BLaER1 (cell line): ENCODE measurements around the gene ERC2.

Experiments used
- H3K27ac ChIP-seq: shearing (Covaris generic); formaldehyde crosslinking; 2 replicates; pipeline ENCODE4 v1.8.1; 2022
- H3K27me3 ChIP-seq: shearing (Covaris generic); formaldehyde crosslinking; 2 replicates; pipeline ENCODE4 v1.8.1; 2022
- H3K36me3 ChIP-seq: shearing (Covaris generic); formaldehyde crosslinking; 2 replicates; pipeline ENCODE4 v1.8.1; 2022
- H3K4me1 ChIP-seq: shearing (Covaris generic); formaldehyde crosslinking; 2 replicates; pipeline ENCODE4 v1.8.1; 2022
- H3K4me2 ChIP-seq: shearing (Covaris generic); formaldehyde crosslinking; 2 replicates; pipeline ENCODE4 v1.8.1; 2022
- H3K4me3 ChIP-seq: shearing (Covaris generic); formaldehyde crosslinking; 2 replicates; pipeline ENCODE4 v1.8.1; 2022
- H3K9ac ChIP-seq: shearing (Covaris generic); formaldehyde crosslinking; 2 replicates; pipeline ENCODE4 v1.8.1; 2022
- H3K9me3 ChIP-seq: shearing (Covaris generic); formaldehyde crosslinking; 2 replicates; pipeline ENCODE4 v1.8.1; 2022
- H4K20me1 ChIP-seq: shearing (Covaris generic); formaldehyde crosslinking; 2 replicates; pipeline ENCODE4 v1.8.1; 2022
- Cebpa-rat ChIP-seq: shearing (Covaris generic); IDR thresholded peaks from 2 replicates; pipeline ENCODE4 v1.8.1; 2022

The ERC2 gene

DNA sequence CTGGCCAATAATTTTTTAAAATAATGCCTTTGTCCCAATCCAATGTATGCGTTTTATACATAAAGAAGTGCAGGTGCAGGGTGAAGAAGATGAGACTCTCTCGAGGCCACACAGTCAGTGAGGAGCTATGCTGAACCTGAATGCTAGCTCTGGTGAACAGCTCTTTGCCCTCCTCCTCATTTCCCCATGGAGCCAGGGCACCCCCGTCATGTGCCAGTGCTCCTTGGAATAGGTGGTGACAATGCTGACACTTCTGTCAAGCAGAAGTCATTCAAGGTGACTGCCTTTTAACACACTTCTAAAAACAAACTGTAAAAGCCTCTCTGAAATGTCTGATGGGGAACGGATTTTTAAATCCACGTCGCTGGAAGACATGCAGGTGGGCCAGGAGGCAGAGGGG lies 818.7 kb downstream of the ERC2 start:
- Histone ChIP-seq H3K4me1 (no peaks in the 10 kb centered on the region), H3K9ac (no peak overlapping the region), H3K36me3 (no peaks in the 10 kb centered on the region), H3K27ac (no peak overlapping the region), H3K4me2 (no peak overlapping the region), H3K9me3 (no peaks in the 10 kb centered on the region), H3K27me3 (no peaks in the 10 kb centered on the region), H3K4me3 (no peak overlapping the region), H4K20me1 (no peaks in the 10 kb centered on the region)
- TF ChIP-seq Cebpa-rat, result no peak

DNA sequence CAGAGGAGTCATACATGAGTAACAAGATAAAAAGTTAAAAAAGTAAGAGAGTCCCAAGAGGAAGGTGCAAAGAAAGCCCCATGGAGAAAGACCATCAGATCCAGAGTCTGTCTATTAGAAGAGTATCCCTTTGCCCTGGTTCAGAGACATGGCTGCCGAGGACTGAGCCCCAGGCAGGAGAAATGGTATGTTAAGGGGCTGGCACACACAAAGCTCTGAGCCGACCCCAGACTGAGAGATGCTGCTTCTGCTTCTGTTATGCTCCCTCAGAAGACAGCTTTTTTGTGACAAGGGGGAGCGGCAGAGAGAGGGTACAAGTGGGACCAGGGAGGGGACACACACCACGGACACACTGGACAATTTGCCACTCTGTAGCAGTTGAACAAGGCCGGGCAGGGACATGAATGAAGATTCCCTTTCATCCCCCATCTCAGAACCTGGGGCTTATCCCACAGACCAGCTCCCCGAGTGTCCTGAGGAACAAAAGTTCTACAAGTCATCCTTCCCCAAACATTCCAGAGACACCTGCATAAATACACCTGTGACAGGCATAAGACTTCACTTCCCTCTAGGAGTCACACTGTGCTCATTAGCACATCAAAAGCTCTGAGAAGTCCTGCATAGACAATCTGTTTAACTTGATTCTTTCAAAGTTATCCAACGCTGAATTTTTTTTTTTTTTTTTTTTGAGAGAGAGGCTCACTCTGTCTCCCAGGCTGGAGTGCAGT lies 819.5 kb downstream of the ERC2 start:
- Histone ChIP-seq H3K9ac (no peak overlapping the region), H3K4me3 (no peak overlapping the region), H3K4me2 (no peak overlapping the region), H3K4me1 (no peaks in the 10 kb centered on the region), H3K36me3 (no peaks in the 10 kb centered on the region), H3K27me3 (no peaks in the 10 kb centered on the region), H3K9me3 (no peaks in the 10 kb centered on the region), H3K27ac (no peak overlapping the region), H4K20me1 (no peaks in the 10 kb centered on the region)
- no peak for TF ChIP-seq Cebpa-rat

DNA sequence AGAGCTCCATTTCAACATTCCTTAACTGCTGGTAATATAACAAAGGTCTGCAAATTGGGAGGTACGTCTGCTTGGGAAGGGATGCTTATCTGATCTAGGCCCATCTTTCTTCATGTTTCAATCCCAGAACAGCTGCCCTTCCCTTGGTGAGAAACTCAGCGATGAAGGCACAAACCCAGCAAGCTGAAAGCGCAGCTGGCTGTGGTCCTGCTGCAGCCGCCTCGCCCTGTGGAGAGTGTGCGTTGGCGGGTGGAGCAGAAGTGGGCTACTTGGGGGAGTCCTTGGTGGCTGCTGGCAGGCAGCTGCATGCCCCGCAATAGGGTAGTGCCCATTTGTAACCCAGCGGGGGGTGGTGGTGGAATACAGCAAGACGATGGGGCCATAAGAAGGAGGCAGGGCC lies 820.6 kb downstream of the ERC2 start:
- no peak overlapping the region for H3K4me3 ChIP-seq
- no peak overlapping the region for H3K9ac ChIP-seq
- H3K4me1 ChIP-seq, result no peaks in the 10 kb centered on the region
- no peaks in the 10 kb centered on the region for H3K27me3 ChIP-seq
- no peaks in the 10 kb centered on the region for H3K9me3 ChIP-seq
- H3K4me2 ChIP-seq, result no peak overlapping the region
- no peak for TF ChIP-seq Cebpa-rat
- H4K20me1 ChIP-seq, result no peaks in the 10 kb centered on the region
- no peak overlapping the region for H3K27ac ChIP-seq
- H3K36me3 ChIP-seq, result no peaks in the 10 kb centered on the region

DNA sequence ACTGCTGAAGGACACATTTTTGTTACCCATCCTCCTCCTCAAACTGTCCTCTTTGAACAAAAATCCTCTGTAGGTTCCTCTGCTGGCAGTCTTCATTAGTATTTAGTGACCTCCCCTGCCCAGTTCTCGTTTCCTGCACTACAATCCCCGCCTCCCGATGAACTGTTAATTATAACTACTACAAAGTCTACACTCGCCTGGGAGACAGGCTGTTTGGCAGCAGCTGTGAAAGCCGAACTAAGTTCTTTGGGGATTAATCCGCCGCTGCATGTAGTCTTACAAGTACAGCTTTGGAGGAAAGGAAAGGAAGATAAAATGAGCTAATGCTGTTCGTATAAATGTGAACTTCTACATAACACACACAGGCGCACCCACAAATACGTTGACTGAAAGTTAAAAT lies 821.2 kb downstream of the ERC2 start:
- no peak overlapping the region for H3K9ac ChIP-seq
- H3K27ac ChIP-seq, result no peak overlapping the region
- H4K20me1 ChIP-seq, result no peaks in the 10 kb centered on the region
- H3K4me2 ChIP-seq, result no peak overlapping the region
- no peaks in the 10 kb centered on the region for H3K36me3 ChIP-seq
- H3K4me1 ChIP-seq, result peaks cover 5% of the 10 kb centered on the region; the same call in 1 of the 2 replicates
- TF ChIP-seq Cebpa-rat, result no peak
- H3K27me3 ChIP-seq, result no peaks in the 10 kb centered on the region
- H3K4me3 ChIP-seq, result no peak overlapping the region
- H3K9me3 ChIP-seq, result no peaks in the 10 kb centered on the region

DNA sequence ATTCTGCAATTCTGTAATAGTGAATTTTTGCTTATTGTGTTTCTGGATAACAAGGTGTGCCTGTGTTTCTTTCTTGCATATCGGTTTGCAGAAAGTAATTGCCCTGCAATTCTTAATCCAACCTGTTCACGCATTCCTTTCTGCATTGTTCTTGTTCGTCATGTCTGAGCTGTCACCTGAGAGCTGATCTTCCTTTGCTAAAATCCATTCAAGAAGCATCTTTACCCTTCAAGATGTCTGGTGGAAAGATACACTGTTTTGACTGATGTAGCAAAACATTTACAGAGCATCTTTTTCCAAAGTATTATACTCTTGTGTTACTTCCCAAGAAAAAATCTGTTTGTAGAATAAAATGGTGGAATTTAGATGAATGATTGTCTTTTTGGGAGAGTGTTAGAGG lies 822.1 kb downstream of the ERC2 start:
- H3K36me3 ChIP-seq, result no peaks in the 10 kb centered on the region
- H3K4me1 ChIP-seq, result peaks cover 7% of the 10 kb centered on the region; the same call in 1 of the 2 replicates
- TF ChIP-seq Cebpa-rat, result no peak
- H3K27ac ChIP-seq, result no peak overlapping the region
- H3K9ac ChIP-seq, result no peak overlapping the region
- H3K9me3 ChIP-seq, result no peaks in the 10 kb centered on the region
- H3K4me2 ChIP-seq, result no peak overlapping the region
- no peaks in the 10 kb centered on the region for H3K27me3 ChIP-seq
- H3K4me3 ChIP-seq, result no peak overlapping the region
- H4K20me1 ChIP-seq, result no peaks in the 10 kb centered on the region

DNA sequence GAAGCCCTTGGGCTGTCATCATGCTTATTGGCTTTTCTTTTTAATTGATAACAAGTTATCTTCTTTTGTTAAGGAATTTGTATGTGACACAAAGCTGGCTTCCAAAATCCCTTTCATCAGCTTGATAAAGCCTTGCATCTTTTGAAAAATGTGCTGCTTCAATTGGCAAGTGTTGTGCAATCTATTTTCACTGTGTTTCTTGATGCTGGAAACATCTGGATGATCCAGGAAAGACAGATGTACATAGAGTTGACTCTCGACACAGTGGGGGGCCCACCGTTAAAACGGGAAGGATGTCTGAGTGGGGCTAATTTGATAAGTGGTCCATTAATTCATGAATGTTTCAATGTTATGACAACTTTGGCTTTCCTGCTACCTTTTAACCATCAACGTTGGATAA lies 822.8 kb downstream of the ERC2 start:
- Histone ChIP-seq H4K20me1 (no peaks in the 10 kb centered on the region), H3K9ac (no peak overlapping the region), H3K36me3 (no peaks in the 10 kb centered on the region), H3K4me2 (no peak overlapping the region), H3K27ac (no peak overlapping the region), H3K27me3 (no peaks in the 10 kb centered on the region), H3K4me1 (peaks cover 7% of the 10 kb centered on the region; the same call in 1 of the 2 replicates), H3K4me3 (no peak overlapping the region), H3K9me3 (no peaks in the 10 kb centered on the region)
- TF ChIP-seq Cebpa-rat, result no peak

DNA sequence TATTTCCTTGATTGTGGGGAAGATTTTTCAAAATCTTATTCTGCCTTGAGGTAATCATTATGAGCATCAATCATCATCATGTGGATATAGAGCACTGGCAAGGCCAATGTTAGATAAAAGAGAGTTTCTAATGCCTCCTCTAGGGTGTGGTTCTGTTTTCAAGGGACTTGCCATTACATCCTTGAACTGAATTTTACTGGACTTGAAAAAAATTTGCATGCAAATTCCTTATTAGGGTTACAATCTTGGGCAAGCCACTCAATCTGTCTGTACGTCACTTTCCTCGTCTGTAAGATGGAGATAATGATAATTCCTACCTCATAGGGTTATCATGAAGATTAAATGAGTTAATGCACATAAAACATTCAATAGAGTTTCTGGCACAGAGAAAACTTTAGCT lies 825.0 kb downstream of the ERC2 start:
- no peak overlapping the region for H3K4me3 ChIP-seq
- H3K27me3 ChIP-seq, result no peaks in the 10 kb centered on the region
- no peaks in the 10 kb centered on the region for H4K20me1 ChIP-seq
- no peak overlapping the region for H3K4me2 ChIP-seq
- peaks cover 7% of the 10 kb centered on the region; the same call in 1 of the 2 replicates for H3K4me1 ChIP-seq
- H3K36me3 ChIP-seq, result no peaks in the 10 kb centered on the region
- no peaks in the 10 kb centered on the region for H3K9me3 ChIP-seq
- H3K27ac ChIP-seq, result no peak overlapping the region
- TF ChIP-seq Cebpa-rat, result no peak
- no peak overlapping the region for H3K9ac ChIP-seq

DNA sequence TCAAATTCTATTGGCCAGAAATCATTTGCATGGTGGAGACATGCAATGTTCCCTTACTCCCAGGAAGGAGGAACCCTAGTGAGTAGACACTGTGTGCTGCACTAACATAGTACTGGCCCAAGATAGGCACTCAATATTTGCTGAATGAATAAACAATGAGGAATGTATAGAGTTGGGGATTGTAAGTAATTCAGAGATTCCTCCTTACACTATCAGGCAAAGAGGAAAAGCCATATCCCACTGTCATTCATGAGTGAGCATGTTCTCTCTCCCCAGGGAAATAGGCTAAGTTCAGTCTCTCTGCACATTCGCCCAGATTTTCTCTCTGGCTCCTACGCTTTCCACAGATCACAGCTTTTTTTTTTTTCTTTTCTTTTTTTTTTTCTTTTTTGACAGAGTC lies 826.3 kb downstream of the ERC2 start:
- no peak for TF ChIP-seq Cebpa-rat
- H3K4me2 ChIP-seq, result no peak overlapping the region
- no peak overlapping the region for H3K9ac ChIP-seq
- no peaks in the 10 kb centered on the region for H3K9me3 ChIP-seq
- peaks cover 7% of the 10 kb centered on the region; the same call in 1 of the 2 replicates for H3K4me1 ChIP-seq
- H3K4me3 ChIP-seq, result no peak overlapping the region
- H3K36me3 ChIP-seq, result no peaks in the 10 kb centered on the region
- H4K20me1 ChIP-seq, result no peaks in the 10 kb centered on the region
- no peak overlapping the region for H3K27ac ChIP-seq
- no peaks in the 10 kb centered on the region for H3K27me3 ChIP-seq

DNA sequence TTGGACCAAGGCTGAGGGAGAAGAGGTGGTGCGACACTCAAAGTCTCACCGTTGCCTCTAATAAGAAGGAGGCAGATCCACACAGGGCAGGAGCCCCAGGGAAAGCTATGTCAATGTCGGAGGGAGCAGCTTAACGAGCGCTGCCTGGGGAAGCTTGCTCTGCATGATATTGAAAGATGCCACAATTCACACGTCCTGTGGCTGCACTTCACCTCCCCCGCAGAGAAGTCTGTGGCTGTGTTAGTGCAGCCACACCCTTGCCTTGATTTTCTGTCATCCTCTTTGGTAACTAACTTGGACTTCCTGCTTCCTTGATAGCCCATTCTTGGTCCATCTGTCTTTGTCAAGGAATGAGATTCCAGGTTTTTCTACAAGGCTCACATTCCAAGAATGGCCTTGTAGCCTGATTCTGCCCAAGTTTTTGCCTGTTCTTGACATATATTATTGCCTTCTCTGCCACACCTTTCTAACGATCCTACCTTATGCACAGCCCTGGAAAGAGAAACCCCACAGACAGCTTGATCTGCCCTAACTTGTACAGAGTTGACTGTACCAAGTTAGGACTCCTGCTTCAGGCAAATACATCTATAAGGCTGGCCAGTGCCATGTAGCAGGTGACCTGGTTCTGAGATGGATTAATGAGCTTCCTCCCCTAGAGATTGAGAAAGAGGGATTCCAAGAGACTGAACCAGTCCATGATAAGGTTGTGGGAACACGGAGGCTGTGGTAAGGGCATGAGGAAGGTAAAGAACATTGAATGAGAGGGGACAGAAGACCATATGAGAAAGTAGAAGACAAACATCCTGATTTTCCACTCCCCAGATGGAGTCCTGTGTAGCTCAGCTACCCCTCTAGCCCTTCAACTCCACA lies 828.1 kb downstream of the ERC2 start:
- Histone ChIP-seq H3K27me3 (no peaks in the 10 kb centered on the region), H3K9me3 (no peaks in the 10 kb centered on the region), H3K36me3 (no peaks in the 10 kb centered on the region), H3K4me3 (no peak overlapping the region), H3K4me1 (peaks cover 7% of the 10 kb centered on the region; the same call in 1 of the 2 replicates), H3K9ac (no peak overlapping the region), H3K4me2 (no peak overlapping the region), H3K27ac (no peak overlapping the region), H4K20me1 (no peaks in the 10 kb centered on the region)
- no peak for TF ChIP-seq Cebpa-rat

DNA sequence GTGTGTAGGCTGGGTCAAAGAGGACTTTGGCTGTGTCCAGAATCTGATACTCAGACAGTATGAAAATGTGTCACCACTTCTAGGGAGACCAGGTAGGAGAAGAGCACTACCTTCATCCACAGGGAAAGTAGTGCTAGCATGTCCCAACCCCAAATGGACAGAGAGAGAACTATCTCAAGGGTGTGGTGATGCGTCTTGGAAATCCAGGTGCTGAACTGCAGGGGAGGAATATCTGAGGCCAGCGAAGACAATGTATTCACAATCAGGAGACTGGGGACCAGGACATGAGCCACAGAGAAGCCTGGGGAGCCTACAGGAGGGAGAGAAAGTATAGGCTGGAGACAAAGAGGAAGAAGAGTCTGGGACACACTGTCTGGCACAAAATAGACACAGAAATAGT lies 829.1 kb downstream of the ERC2 start:
- H3K9ac ChIP-seq, result no peak overlapping the region
- no peaks in the 10 kb centered on the region for H3K9me3 ChIP-seq
- no peaks in the 10 kb centered on the region for H3K36me3 ChIP-seq
- H3K4me2 ChIP-seq, result no peak overlapping the region
- TF ChIP-seq Cebpa-rat, result no peak
- no peaks in the 10 kb centered on the region for H3K27me3 ChIP-seq
- H3K27ac ChIP-seq, result no peak overlapping the region
- H3K4me3 ChIP-seq, result no peak overlapping the region
- no peaks in the 10 kb centered on the region for H4K20me1 ChIP-seq
- peaks cover 7% of the 10 kb centered on the region; the same call in 1 of the 2 replicates for H3K4me1 ChIP-seq
